K562 (cell line): Measurements from ENCODE around the gene GABRE. TPM values are rescaled to one million over a fixed set of nuclear protein-coding genes. Genes with fewer than 3 reads are reported as not detected.

ENCODE experiments used
- FOS ChIP-seq: IDR thresholded peaks from 3 replicates; pipeline ENCODE4 v1.6.1; 2011; ENCODE audit not compliant: insufficient read length; ENCODE audit errors: extremely low read depth
- KHSRP ChIP-seq: fragments of 450-650 bp; IDR thresholded peaks from 2 replicates; pipeline ENCODE4 v1.6.1; 2017
- MTA1 ChIP-seq: fragments of 450-650 bp; IDR thresholded peaks from 2 replicates; pipeline ENCODE4 v1.6.1; 2017; ENCODE audit warnings: borderline replicate concordance
- NONO ChIP-seq, 2 experiments: fragments of 200-400 bp in 1 of 2; fragments of 450-650 bp in 1 of 2; formaldehyde crosslinking in 1 of 2; IDR thresholded peaks; 2 replicates each; pipeline ENCODE4 v1.6.1; 2017; ENCODE audit warnings: low read depth in 2 of 2, mild to moderate bottlenecking in 2 of 2, moderate library complexity in 2 of 2, low read length in 1 of 2
- POLR2B ChIP-seq: fragments of 450-650 bp; IDR thresholded peaks from 2 replicates; pipeline ENCODE4 v1.6.1; 2018; ENCODE audit warnings: low read depth; ENCODE audit not compliant: partially characterized antibody
- SAFB ChIP-seq: fragments of 200-400 bp; formaldehyde crosslinking; IDR thresholded peaks from 2 replicates; pipeline ENCODE4 v1.6.1; 2017; ENCODE audit warnings: low read depth, low read length, borderline replicate concordance
- TCF7L2 ChIP-seq: fragments of 150-350 bp; IDR thresholded peaks from 2 replicates; pipeline ENCODE4 v1.6.1; 2016; ENCODE audit warnings: low read depth, mild to moderate bottlenecking, low read length, moderate library complexity
- ZNF311 ChIP-seq: fragments of 250-450 bp; sonication (Bioruptor Pico); IDR thresholded peaks from 2 replicates; pipeline ENCODE4 v1.4.0; 2020; ENCODE audit warnings: mild to moderate bottlenecking, moderate library complexity
- ZNF444 ChIP-seq: fragments of 250-450 bp; sonication (Bioruptor Pico); IDR thresholded peaks from 2 replicates; pipeline ENCODE4 v1.4.0; 2020; ENCODE audit warnings: mild to moderate bottlenecking, moderate library complexity
- ZNF77 ChIP-seq: fragments of 250-450 bp; sonication (Bioruptor Pico); IDR thresholded peaks from 2 replicates; pipeline ENCODE4 v1.5.0; 2020
- polyA plus RNA-seq, 8 experiments: library from polyadenylated mRNA; depleted of rRNA in 4 of 8; stranded (reverse) in 5 of 8; unstranded in 3 of 8; fragments of >200 nt; fragmentation: Nextera tagmentation in 2 of 8; fragmentation: Illumina TruSeq in 1 of 8; extraction: Ambion mirVana in 2 of 8; extraction: Trizol in 1 of 8; gene quantifications; 2 replicates each; pipeline versions ENCODE4 v1.2.1 to v1.2.3, GENCODE V29; 2011 to 2014; ENCODE audit warnings: inconsistent platforms in 1 of 8, missing spikeins in 1 of 8
- total RNA-seq, 7 experiments: library from RNA; depleted of rRNA in 6 of 7; stranded (reverse); fragments of >200 nt in 6 of 7; fragmentation: Illumina TruSeq in 2 of 7; extraction: Trizol in 2 of 7; gene quantifications; 2 replicates each; pipeline versions ENCODE4 v1.2.1 to v1.2.3, GENCODE V29; 2011 to 2021; ENCODE audit warnings: low replicate concordance in 1 of 7
- TF ChIP-seq, protein P1 (sequence below): fragments of 200-600 bp; sonication (generic); IDR thresholded peaks from one replicate; pipeline ENCODE4 v1.6.1; 2012; ENCODE audit warnings: mild to moderate bottlenecking, low read depth, low read length, inconsistent platforms
- TF ChIP-seq, protein P2 (sequence below), 2 experiments: fragments of 450-650 bp; IDR thresholded peaks; 2 replicates each; pipeline ENCODE4 v1.6.1; 2016
- TF ChIP-seq, protein P3 (sequence below), 2 experiments: fragments of 200-800 bp in 1 of 2; sonication (Bioruptor generic) in 1 of 2; sonication (generic) in 1 of 2; formaldehyde crosslinking in 1 of 2; IDR thresholded peaks in 1 of 2; conservative IDR thresholded peaks in 1 of 2; 2 replicates each; pipeline versions ENCODE4 v1.5.0 to v1.6.1; 2016 to 2020; ENCODE audit warnings: missing compliant biosample characterization in 1 of 2, missing genetic modification characterization in 1 of 2, missing genetic modification reagents in 1 of 2

Gene GABRE
- total and polyA plus RNA-seq, 9 of the 15 experiments (the other 6 are each of a cell fraction or from before 2014, with no cell fraction given) = 23.1 to 456 (median 148) TPM

DNA sequence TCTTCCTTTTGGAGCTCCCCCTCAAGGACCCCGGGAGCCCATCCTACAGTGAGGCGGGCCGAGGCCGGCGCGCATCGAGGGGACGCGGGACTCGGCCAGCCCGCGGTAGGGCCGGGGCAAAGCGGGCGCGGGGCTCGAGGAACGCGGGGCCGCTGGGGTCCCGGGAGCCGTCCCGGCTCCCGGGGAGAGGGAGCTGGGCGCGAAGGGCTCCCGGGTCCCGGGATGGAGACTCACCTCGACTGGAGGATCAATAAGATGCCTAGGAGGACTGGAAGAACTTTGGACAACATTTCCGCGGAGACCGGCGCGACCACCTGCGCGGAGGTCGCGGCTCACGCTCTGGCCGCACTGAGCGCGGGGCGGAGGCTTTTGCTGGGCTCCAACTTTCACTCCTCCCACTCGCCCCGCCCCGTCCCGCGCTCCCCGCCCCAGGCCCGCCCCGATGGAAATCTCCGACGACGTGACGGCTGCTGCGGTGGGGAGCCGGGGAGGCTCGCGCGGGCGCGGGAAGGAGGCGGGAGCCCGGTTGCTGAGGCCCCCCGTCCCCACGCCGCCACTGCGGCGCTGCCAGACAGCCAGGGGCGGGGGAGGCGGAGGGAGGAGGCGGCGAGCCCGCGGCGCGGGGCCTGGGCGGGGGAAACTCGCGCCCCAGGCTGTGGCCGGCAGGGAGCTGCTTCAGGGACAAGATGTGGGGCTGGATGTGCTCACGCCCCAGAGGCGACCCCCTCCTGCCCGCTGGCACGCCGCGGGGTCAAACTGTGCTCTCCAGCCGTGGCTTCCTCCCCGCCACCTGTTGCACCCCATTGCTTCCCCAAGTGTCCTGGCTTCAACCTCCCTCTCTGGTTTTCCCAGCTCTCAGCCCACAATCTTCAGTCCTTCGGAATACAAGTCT, at the start of gene GABRE (continued):
- TF ChIP-seq, protein P1, sequence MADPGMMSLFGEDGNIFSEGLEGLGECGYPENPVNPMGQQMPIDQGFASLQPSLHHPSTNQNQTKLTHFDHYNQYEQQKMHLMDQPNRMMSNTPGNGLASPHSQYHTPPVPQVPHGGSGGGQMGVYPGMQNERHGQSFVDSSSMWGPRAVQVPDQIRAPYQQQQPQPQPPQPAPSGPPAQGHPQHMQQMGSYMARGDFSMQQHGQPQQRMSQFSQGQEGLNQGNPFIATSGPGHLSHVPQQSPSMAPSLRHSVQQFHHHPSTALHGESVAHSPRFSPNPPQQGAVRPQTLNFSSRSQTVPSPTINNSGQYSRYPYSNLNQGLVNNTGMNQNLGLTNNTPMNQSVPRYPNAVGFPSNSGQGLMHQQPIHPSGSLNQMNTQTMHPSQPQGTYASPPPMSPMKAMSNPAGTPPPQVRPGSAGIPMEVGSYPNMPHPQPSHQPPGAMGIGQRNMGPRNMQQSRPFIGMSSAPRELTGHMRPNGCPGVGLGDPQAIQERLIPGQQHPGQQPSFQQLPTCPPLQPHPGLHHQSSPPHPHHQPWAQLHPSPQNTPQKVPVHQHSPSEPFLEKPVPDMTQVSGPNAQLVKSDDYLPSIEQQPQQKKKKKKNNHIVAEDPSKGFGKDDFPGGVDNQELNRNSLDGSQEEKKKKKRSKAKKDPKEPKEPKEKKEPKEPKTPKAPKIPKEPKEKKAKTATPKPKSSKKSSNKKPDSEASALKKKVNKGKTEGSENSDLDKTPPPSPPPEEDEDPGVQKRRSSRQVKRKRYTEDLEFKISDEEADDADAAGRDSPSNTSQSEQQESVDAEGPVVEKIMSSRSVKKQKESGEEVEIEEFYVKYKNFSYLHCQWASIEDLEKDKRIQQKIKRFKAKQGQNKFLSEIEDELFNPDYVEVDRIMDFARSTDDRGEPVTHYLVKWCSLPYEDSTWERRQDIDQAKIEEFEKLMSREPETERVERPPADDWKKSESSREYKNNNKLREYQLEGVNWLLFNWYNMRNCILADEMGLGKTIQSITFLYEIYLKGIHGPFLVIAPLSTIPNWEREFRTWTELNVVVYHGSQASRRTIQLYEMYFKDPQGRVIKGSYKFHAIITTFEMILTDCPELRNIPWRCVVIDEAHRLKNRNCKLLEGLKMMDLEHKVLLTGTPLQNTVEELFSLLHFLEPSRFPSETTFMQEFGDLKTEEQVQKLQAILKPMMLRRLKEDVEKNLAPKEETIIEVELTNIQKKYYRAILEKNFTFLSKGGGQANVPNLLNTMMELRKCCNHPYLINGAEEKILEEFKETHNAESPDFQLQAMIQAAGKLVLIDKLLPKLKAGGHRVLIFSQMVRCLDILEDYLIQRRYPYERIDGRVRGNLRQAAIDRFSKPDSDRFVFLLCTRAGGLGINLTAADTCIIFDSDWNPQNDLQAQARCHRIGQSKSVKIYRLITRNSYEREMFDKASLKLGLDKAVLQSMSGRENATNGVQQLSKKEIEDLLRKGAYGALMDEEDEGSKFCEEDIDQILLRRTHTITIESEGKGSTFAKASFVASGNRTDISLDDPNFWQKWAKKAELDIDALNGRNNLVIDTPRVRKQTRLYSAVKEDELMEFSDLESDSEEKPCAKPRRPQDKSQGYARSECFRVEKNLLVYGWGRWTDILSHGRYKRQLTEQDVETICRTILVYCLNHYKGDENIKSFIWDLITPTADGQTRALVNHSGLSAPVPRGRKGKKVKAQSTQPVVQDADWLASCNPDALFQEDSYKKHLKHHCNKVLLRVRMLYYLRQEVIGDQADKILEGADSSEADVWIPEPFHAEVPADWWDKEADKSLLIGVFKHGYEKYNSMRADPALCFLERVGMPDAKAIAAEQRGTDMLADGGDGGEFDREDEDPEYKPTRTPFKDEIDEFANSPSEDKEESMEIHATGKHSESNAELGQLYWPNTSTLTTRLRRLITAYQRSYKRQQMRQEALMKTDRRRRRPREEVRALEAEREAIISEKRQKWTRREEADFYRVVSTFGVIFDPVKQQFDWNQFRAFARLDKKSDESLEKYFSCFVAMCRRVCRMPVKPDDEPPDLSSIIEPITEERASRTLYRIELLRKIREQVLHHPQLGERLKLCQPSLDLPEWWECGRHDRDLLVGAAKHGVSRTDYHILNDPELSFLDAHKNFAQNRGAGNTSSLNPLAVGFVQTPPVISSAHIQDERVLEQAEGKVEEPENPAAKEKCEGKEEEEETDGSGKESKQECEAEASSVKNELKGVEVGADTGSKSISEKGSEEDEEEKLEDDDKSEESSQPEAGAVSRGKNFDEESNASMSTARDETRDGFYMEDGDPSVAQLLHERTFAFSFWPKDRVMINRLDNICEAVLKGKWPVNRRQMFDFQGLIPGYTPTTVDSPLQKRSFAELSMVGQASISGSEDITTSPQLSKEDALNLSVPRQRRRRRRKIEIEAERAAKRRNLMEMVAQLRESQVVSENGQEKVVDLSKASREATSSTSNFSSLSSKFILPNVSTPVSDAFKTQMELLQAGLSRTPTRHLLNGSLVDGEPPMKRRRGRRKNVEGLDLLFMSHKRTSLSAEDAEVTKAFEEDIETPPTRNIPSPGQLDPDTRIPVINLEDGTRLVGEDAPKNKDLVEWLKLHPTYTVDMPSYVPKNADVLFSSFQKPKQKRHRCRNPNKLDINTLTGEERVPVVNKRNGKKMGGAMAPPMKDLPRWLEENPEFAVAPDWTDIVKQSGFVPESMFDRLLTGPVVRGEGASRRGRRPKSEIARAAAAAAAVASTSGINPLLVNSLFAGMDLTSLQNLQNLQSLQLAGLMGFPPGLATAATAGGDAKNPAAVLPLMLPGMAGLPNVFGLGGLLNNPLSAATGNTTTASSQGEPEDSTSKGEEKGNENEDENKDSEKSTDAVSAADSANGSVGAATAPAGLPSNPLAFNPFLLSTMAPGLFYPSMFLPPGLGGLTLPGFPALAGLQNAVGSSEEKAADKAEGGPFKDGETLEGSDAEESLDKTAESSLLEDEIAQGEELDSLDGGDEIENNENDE = no peak
- TF ChIP-seq FOS (no peak), KHSRP (no peak), MTA1 (no peak), TCF7L2 (no peak), POLR2B (peak; percentile 80), NONO (IDR thresholded peaks at IDR 0.05; ENCODE audit: low read depth in 2 of 2, low read length in 1 of 2) (peak in 1 of 2 experiments; percentile 78; a peak in 2 of 4 replicates), ZNF311 (CRISPR knock-in tag) (no peak), ZNF77 (CRISPR knock-in tag) (no peak), SAFB (no peak), ZNF444 (no peak)
- TF ChIP-seq, protein P2, sequence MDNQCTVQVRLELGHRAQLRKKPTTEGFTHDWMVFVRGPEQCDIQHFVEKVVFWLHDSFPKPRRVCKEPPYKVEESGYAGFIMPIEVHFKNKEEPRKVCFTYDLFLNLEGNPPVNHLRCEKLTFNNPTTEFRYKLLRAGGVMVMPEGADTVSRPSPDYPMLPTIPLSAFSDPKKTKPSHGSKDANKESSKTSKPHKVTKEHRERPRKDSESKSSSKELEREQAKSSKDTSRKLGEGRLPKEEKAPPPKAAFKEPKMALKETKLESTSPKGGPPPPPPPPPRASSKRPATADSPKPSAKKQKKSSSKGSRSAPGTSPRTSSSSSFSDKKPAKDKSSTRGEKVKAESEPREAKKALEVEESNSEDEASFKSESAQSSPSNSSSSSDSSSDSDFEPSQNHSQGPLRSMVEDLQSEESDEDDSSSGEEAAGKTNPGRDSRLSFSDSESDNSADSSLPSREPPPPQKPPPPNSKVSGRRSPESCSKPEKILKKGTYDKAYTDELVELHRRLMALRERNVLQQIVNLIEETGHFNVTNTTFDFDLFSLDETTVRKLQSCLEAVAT (IDR thresholded peaks at IDR 0.05) = no peak
- TF ChIP-seq, protein P3, sequence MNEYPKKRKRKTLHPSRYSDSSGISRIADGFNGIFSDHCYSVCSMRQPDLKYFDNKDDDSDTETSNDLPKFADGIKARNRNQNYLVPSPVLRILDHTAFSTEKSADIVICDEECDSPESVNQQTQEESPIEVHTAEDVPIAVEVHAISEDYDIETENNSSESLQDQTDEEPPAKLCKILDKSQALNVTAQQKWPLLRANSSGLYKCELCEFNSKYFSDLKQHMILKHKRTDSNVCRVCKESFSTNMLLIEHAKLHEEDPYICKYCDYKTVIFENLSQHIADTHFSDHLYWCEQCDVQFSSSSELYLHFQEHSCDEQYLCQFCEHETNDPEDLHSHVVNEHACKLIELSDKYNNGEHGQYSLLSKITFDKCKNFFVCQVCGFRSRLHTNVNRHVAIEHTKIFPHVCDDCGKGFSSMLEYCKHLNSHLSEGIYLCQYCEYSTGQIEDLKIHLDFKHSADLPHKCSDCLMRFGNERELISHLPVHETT (CRISPR knock-in tag; conservative IDR thresholded peaks at IDR 0.05 in 1 of 2, IDR thresholded peaks at IDR 0.05 in 1 of 2) = peak in 1 of 2 experiments; percentile 61; a peak in 2 of 4 replicates
